CD4-positive, alpha-beta T cell treated with Interleukin-21 for 1 hour (primary cell): ENCODE measurements around the gene TMC5.

ENCODE experiments used
- DNase-seq: peaks from one replicate; pipeline ENCODE4 v3.0.0-alpha.2; 2020

Gene TMC5

DNA sequence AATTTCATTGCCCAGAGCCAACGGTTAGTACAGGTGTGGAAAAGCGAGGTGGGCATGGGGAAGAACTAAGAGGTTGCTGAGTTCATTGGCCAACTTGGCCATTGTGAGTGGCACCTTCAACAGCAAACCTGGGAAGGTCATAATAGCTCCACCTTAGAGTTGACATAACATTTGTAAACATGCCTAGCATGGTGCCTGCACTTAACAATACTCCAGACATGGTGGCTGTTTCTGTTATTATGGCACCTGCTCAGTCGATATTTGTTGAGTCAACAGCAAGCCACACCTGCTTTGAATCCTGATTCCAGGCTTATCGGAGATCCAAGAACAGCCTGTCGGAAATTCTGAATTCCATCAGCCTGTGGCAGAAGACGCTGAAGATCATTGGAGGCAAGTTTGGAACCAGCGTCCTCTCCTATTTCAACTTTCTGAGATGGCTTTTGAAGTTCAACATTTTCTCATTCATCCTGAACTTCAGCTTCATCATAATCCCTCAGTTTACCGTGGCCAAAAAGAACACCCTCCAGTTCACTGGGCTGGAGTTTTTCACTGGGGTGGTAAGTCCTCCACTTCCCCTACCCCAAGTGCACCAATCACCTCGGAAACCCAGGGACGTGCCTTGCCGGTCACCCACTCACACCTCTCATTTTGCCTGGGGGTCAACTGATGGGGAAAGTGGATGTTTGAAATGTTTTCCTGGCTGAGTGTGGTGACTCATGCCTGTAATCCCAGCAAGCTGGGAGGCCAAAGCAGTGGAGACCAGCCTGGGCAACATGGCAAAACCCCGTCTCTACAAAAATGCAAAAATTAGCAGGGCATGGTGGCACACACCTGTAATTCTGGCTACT, 46.0 kb downstream of the TMC5 start:
- no peak for DNase-seq

GRCh38 chr16:19468300-19468699, 50.6 kb downstream of the TMC5 start:
- no peak for DNase-seq

- DNase-seq, result no peak
These were observed 54.8 kb downstream of the TMC5 start for GRCh38 chr16:19472482-19472881.

DNA sequence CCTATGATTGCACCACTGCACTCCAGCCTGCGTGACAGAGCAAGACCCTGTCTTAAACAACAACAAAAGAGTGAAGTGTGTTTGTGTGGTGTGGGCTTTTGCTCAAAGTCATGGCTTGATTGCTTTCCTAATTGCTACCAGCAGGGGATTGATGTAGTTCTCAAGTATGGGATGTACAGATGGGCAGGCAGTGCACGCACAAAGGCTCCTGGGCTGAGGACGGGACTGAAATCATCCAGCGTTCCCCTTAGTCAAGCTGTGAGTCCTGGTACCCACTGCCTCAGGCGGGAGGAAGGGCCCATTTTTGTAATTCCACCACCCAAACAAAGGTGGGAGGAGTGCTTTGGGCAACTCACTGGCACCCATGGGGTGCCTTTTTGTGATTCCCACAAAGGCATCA, 56.9 kb downstream of the TMC5 start:
- no peak for DNase-seq

DNA sequence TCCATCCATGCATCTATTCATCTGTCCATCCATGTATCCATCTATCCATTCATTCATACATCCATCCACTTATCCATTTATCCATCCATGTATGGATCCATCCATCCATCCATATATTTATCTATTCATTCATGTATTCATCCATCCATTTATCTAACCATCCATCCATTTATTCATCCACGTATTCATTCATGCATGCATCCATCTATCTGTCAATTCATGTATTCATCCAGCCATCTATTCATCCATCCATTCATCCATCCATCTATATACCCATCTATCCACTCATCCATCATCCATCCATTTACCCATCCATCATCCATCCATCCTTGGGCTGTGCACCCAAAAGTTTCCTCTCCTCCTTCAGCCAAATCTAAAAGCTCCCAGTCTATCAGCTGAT, 60.8 kb downstream of the TMC5 start:
- no peak for DNase-seq

GRCh38 chr16:19479302-19479721, 61.6 kb downstream of the TMC5 start:
- DNase-seq, result no peak

- DNase-seq, result no peak
These were observed 63.6 kb downstream of the TMC5 start for GRCh38 chr16:19481296-19481695.

- no peak for DNase-seq
These were observed 64.1 kb downstream of the TMC5 start for GRCh38 chr16:19481769-19482168.

- DNase-seq, result no peak
These were observed 64.6 kb downstream of the TMC5 start for GRCh38 chr16:19482291-19482690.

- no peak for DNase-seq
These were observed 66.4 kb downstream of the TMC5 start for GRCh38 chr16:19484096-19484495.

DNA sequence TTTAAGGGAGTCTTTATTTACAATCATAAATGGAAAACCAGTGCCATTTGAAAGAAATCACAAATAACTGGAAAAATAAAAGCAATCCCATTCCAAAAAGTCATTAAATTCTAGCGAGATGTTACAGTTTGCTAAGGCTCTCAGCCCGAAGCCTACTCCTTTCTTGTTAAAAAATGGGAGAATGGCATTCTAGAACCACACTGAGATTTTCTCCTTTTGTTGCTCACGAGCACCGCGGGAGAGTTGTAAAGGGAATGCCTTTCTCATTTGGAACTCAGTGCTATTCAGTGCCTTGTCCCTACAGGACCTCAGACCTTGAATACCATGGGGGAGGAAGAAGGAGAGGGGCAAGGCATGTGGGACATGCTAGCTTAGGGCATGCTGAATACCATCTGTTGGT, 67.9 kb downstream of the TMC5 start:
- DNase-seq, result no peak

GRCh38 chr16:19486051-19486450, 68.4 kb downstream of the TMC5 start:
- no peak for DNase-seq

GRCh38 chr16:19486750-19487325, 69.2 kb downstream of the TMC5 start:
- no peak for DNase-seq

GRCh38 chr16:19488213-19488640, 70.5 kb downstream of the TMC5 start:
- no peak for DNase-seq

- no peak for DNase-seq
These were observed 72.9 kb downstream of the TMC5 start for GRCh38 chr16:19490619-19491018.

- DNase-seq, result no peak
These were observed 79.5 kb downstream of the TMC5 start for GRCh38 chr16:19497176-19497575.

DNA sequence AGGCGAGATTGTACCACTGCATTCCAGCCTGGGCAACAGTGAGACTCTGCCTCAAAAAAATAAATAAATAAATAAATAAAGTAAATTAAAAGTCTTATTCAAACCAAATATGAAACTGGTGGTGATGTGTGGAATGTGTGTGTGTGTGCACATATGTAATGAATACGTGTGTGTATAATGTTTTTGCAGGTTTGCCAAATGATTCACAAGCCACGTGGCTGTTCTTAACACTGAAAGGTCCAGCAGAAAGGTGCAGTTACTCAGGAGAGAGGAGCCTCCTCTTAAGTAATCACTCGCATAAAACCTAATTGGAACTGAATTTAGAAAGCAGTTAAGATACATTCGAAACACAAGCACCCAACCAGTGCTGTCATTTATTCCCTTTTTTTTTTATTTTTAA, 81.3 kb downstream of the TMC5 start:
- DNase-seq, result no peak

GRCh38 chr16:19499481-19499880, 81.8 kb downstream of the TMC5 start:
- no peak for DNase-seq

- peak; percentile 64 for DNase-seq
These were observed 84.9 kb downstream of the TMC5 start for GRCh38 chr16:19502395-19503131.

DNA sequence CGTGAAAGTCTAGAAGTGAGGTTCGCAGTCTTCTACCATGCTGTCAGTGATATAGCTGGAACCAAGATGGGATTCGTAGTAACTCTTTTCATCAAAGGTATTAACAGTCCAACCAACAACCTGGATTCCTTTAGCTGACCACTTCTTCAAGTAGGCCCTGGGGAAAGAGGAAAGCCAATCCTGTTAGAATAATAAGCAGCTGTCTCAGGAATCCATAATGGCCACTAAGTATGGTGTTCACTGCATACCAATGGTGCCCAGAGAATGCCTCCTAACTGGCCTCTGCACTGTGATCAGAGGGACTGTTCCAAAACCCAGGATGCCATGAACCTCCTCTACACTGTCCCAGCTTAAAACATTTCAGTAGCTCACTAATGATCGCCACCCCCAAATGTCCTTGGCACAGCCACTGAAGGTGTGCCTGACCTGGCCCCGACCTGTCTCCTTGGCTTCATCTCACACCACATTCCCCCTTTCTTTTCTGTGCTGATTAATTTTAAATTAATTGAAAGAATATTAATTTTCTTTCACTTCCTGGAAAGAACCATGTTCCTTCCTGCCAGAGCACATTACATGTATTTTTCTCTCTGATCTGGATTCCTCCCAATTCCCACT, 85.9 kb downstream of the TMC5 start:
- DNase-seq, result no peak

DNA sequence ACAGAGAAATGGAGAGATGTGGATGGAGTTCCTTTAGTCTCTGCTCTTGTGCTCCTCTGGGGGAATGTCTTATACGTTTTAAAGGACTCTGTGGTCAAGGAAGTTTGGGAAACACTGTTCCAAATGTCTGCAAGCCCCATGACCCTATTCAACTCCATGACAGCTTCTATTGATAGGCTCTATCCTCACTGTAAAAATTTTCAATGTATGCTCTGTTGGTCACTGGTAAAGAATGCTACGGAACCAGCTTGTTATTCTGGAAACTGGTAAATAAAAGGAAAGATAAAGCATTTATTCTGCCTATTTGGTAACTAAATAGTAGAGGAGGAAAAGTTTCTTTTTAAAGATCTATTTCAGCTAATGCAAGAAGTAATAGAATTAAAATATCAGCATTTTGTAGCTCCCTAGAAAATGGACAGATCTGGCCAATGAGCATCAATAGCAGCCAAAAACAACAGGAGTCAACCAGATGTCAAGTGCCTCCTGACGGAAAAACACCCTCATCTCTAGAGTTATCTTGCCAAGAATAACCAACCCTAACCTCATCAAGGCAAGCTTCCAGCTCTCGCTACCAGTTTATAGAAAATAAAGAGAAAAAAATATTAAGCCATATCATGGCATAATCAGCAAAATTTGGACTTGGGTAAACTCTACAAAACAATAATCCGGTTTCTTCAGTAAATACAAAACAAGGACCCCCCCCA, 88.1 kb downstream of the TMC5 start:
- DNase-seq, result no peak

DNA sequence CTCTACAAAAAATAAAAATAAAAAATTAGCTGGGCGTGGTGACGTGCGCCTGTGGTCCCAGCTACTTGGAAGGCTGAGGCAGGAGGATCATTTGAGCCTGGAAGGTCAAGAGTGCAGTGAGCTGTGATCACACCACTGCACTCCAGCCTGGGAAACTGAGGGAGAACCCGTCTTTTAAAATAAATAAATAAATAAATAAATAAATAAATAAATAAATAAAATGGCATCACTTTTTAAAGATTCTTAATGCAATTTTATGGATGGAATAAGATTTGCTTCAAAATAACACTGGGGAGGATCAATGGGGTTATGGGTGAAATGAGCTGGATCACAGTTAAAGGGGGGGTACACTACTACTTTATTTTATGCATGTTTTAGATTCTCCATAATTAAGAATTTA, 89.3 kb downstream of the TMC5 start:
- no peak for DNase-seq

DNA sequence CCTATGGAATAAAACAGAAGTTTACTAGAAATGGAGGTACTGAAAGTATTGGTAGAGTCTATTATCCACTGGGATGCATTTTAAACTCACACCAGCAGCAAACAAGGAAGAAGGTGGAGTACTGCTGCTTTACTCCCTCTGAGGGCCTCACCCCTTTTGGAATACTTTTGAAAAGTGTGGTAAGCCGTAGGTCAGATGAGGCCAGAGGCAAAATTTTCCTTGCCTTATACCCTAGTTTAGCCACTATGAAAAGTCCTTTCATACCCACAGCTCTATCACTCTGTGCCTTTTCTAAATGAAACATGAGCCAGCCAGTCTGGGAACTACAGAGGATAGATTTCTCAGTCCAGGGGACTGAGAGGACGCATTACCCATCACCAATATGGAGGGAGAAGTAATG, 90.2 kb downstream of the TMC5 start:
- DNase-seq, result no peak
